ENCODE results near the gene LEPROT.
"Not testable (repeated sequence)": the region's sequence is repeated elsewhere in the genome, so short reads cannot be mapped to it uniquely, and the experiment has no call there.

Gene LEPROT

GRCh38 chr1:65437616-65438015 lies 17.1 kb downstream of the LEPROT start:
- no peak for DNase-seq (ENCODE audit: low read depth)

GRCh38 chr1:65440322-65440900 lies 19.9 kb downstream of the LEPROT start:
- no peak for DNase-seq (ENCODE audit: low read depth)

GRCh38 chr1:65440915-65441314 lies 20.4 kb downstream of the LEPROT start:
- DNase-seq (ENCODE audit: low read depth) = no peak

GRCh38 chr1:65441464-65441863 lies 21.0 kb downstream of the LEPROT start:
- no peak for DNase-seq (ENCODE audit: low read depth)

GRCh38 chr1:65442442-65442841 lies 22.0 kb downstream of the LEPROT start:
- DNase-seq (ENCODE audit: low read depth) = no peak

GRCh38 chr1:65443647-65444046 lies 23.2 kb downstream of the LEPROT start:
- DNase-seq (ENCODE audit: low read depth) = no peak

- no peak for DNase-seq (ENCODE audit: low read depth)
These were observed 23.7 kb downstream of the LEPROT start for GRCh38 chr1:65444128-65444640.

GRCh38 chr1:65445837-65446236 lies 25.4 kb downstream of the LEPROT start:
- no peak for DNase-seq (ENCODE audit: low read depth)

- DNase-seq (ENCODE audit: low read depth) = no peak
These were observed 28.9 kb downstream of the LEPROT start for GRCh38 chr1:65449214-65449823.

- DNase-seq (ENCODE audit: low read depth) = not testable (repeated sequence)
These were observed 35.2 kb downstream of the LEPROT start for GRCh38 chr1:65455678-65456077.

- no peak for DNase-seq (ENCODE audit: low read depth)
These were observed 36.0 kb downstream of the LEPROT start for GRCh38 chr1:65456481-65456880.

- no peak for DNase-seq (ENCODE audit: low read depth)
These were observed 37.4 kb downstream of the LEPROT start for GRCh38 chr1:65457868-65458267.

- DNase-seq (ENCODE audit: low read depth) = no peak
These were observed 38.4 kb downstream of the LEPROT start for GRCh38 chr1:65458730-65459396.

- DNase-seq (ENCODE audit: low read depth) = no peak
These were observed 38.9 kb downstream of the LEPROT start for GRCh38 chr1:65459397-65459768.

- DNase-seq (ENCODE audit: low read depth) = not testable (repeated sequence)
These were observed 45.4 kb downstream of the LEPROT start for GRCh38 chr1:65465837-65466236.

GRCh38 chr1:65467536-65467935 lies 47.1 kb downstream of the LEPROT start:
- no peak for DNase-seq (ENCODE audit: low read depth)

- no peak for DNase-seq (ENCODE audit: low read depth)
These were observed 48.8 kb downstream of the LEPROT start for GRCh38 chr1:65469126-65469888.

GRCh38 chr1:65469889-65470340 lies 49.4 kb downstream of the LEPROT start:
- no peak for DNase-seq (ENCODE audit: low read depth)

GRCh38 chr1:65470766-65471165 lies 50.3 kb downstream of the LEPROT start:
- no peak for DNase-seq (ENCODE audit: low read depth)

GRCh38 chr1:65471213-65471833 lies 50.9 kb downstream of the LEPROT start:
- no peak for DNase-seq (ENCODE audit: low read depth)

- no peak for DNase-seq (ENCODE audit: low read depth)
These were observed 51.4 kb downstream of the LEPROT start for GRCh38 chr1:65471861-65472332.

- no peak for DNase-seq (ENCODE audit: low read depth)
These were observed 55.9 kb downstream of the LEPROT start for GRCh38 chr1:65476327-65476726.
